ENCODE results near the gene INF2.

Gene INF2

GRCh38 chr14:104706733-104707607 is 17.6 kb downstream of the INF2 start:
- no peak for DNase-seq

- DNase-seq = no peak
Observed at GRCh38 chr14:104707608-104708595, 18.5 kb downstream of the INF2 start.

GRCh38 chr14:104708606-104709268 is 19.3 kb downstream of the INF2 start:
- DNase-seq = no peak

GRCh38 chr14:104709387-104710039 is 20.1 kb downstream of the INF2 start:
- no peak for DNase-seq

- DNase-seq = no peak
Observed at GRCh38 chr14:104710071-104710735, 20.8 kb downstream of the INF2 start.

GRCh38 chr14:104712881-104713734 is 23.7 kb downstream of the INF2 start:
- no peak for DNase-seq

GRCh38 chr14:104714066-104714465 is 24.6 kb downstream of the INF2 start:
- no peak for DNase-seq

GRCh38 chr14:104714681-104715080 is 25.3 kb downstream of the INF2 start:
- DNase-seq = no peak

GRCh38 chr14:104715416-104715815 is 26.0 kb downstream of the INF2 start:
- DNase-seq = no peak

GRCh38 chr14:104715871-104716270 is 26.5 kb downstream of the INF2 start:
- DNase-seq = no peak

GRCh38 chr14:104717137-104717536 is 27.7 kb downstream of the INF2 start:
- no peak for DNase-seq

GRCh38 chr14:104717646-104718045 is 28.2 kb downstream of the INF2 start:
- no peak for DNase-seq

- DNase-seq = no peak
Observed at GRCh38 chr14:104718147-104718546, 28.7 kb downstream of the INF2 start.

GRCh38 chr14:104718871-104719270 is 29.5 kb downstream of the INF2 start:
- DNase-seq = no peak

GRCh38 chr14:104719343-104719742 is 29.9 kb downstream of the INF2 start:
- no peak for DNase-seq

GRCh38 chr14:104721505-104722431 is 32.4 kb downstream of the INF2 start:
- DNase-seq = no peak

GRCh38 chr14:104722938-104723650 is 33.7 kb downstream of the INF2 start:
- DNase-seq = no peak

GRCh38 chr14:104723651-104724406 is 34.4 kb downstream of the INF2 start, which contains the start of gene ADSS1:
ADSS1 (plus strand) TSS chr14:104724229; CDS start chr14:104724271, 42 bp downstream.
- no peak for DNase-seq

All from NCI-H2029 treated with DMSO at 0.1 percent for 48 hours (cell line).